HT-29 (cell line): ENCODE measurements around the gene NOTO. TPM values are rescaled to one million over a fixed set of nuclear protein-coding genes. Genes with fewer than 3 reads are reported as not detected.
A peak's percentile ranks its signal among the peaks of the same experiment; 100 is the strongest.
"Not testable (repeated sequence)": the region's sequence is repeated elsewhere in the genome, so short reads cannot be mapped to it uniquely, and the experiment has no call there.

ENCODE experiments used
- DNase-seq: peaks from one replicate; pipeline ENCODE4 v3.0.0-alpha.2; 2015; ENCODE audit warnings: low spot score
- total RNA-seq: library from RNA; depleted of rRNA; stranded (reverse); fragments of >200 nt; shearing (Covaris generic); gene quantifications from 2 replicates; pipeline ENCODE4 v1.2.3, GENCODE V29; 2014

The NOTO gene
- total RNA-seq, 1 experiment from 2014 or later, result not detected

DNA sequence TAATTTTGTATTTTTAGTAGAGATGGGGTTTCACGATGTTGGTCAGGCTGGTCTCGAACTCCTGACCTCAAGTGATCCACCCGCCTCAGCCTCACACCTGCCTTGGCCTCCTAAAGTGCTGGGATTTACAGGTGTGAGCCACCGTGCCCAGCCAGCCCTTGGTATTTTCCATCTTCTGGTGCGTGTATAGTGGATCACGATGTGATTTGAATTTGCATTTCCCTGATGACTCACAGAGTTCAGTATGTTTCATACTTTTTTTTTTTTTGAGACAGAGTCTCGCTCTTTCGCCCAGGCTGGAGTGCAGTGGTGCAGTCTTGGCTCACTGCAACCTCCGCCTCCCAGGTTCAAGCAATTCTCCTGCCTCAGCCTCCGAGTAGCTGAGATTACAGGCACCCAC, 2.1 kb upstream of the NOTO start:
- not testable (repeated sequence) for DNase-seq

- no peak for DNase-seq
These were observed 794 bp downstream of the NOTO start for GRCh38 chr2:73203055-73203681.

- DNase-seq, result no peak
These were observed 3.2 kb downstream of the NOTO start for GRCh38 chr2:73205611-73206010.

GRCh38 chr2:73208258-73208657, 5.9 kb downstream of the NOTO start:
- DNase-seq, result no peak

GRCh38 chr2:73210019-73210418, 7.6 kb downstream of the NOTO start:
- DNase-seq, result no peak

- no peak for DNase-seq
These were observed 8.3 kb downstream of the NOTO start for GRCh38 chr2:73210696-73211095.

GRCh38 chr2:73212098-73212447, 9.7 kb downstream of the NOTO start:
- no peak for DNase-seq

DNA sequence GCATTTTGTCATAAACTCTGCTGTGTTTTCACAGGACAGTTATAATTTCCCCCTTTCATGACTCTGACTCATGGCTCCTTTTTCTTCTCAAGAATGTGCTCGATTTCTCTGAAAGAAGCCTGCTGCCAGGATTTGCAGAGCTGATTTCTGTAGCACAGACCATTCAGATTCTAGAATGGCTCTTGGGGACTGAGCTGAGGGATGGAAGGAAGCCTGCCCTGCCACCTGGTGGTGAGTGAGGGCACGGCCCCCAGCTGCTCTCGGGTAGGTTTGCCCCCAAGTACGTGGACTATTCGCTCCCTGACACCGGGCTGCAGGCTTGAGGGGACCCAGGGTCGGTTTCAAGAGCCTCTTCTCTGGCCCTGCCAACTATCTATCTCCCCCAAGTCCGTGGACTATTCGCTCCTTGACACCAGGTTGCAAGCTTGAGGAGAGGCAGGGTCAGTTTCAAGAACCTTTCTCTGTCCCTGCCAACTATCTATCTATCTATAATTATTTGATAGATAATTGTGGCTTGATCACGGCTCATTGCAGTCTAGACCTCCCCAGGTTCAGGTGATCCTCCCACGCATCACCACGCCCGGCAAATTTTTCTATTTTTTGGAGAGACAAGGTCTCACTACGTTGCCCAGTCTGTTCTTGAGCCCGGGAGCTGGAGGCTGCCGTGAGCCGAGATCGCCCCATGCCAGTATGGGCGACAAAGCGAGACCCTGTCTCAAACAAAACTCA, 10.2 kb downstream of the NOTO start:
- peak; percentile 80 for DNase-seq

DNA sequence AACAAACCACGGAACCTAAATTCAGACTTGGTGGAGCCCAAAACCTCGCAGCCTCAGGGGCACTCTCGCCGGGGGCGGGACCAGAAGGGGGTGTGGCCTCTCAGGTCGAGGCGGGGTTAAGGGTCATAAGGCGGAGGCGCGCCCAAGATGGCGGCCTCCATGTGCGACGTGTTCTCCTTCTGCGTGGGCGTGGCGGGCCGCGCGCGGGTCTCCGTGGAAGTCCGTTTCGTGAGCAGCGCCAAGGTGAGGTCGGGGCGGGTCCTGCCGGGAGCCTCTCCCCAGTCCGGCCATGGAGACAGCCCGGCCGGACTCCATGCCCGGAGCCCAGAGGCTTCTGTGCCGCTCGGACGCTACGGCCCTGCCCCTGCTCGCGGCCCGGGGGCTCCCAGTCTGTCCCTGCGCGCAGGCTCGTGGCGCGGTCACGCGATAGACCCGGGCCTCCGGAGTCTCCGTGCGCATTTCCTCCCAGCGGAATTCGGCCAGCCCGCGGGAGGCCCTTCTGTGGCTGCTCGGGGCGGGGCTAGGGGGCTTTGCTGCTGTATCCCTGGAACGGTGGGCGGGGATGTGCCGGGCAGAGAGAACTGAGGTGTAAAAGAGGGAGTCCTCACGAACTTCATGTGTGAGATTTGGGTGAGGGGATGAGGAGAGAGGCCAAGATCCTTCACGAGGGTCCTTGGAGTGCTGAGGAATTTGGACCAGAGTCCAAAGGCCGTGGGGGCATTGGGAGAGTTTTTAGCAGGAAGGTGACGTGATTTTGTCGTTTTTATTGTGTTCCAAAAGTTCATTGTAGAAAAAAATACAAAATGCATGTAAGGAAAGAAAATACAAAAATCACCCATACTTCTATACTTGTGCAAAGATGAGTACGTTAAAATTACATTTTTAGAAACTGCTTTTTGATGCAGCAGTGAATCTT, 12.0 kb downstream of the NOTO start, which contains the start of gene SMYD5:
Gene SMYD5, plus strand, starts transcription at position 126 of the 916 bp plus-strand sequence. Its CDS starts 22 bp downstream, at position 148.
- peak; percentile 81 for DNase-seq

DNA sequence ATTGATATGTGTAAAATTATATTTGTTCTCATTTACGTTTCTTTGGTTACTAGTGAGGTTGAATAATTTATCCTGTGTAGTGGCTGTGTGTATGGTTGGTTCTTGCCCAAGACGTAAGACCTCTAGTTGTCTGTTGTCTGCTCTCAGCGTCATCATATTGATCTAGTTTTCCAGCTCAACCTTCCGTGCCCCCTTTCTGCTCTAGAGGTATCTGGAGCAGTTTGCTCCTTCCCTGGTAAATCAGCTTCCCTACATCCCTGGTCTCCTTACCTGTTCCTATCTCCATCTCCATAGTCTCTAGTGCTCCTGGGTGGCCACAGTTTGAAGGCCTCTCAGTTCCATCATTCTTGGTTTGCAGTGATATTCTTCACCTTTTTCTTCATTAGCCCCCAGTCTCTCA, 12.9 kb downstream of the NOTO start:
- DNase-seq, result no peak

GRCh38 chr2:73217160-73217559, 14.8 kb downstream of the NOTO start:
- DNase-seq, result no peak

DNA sequence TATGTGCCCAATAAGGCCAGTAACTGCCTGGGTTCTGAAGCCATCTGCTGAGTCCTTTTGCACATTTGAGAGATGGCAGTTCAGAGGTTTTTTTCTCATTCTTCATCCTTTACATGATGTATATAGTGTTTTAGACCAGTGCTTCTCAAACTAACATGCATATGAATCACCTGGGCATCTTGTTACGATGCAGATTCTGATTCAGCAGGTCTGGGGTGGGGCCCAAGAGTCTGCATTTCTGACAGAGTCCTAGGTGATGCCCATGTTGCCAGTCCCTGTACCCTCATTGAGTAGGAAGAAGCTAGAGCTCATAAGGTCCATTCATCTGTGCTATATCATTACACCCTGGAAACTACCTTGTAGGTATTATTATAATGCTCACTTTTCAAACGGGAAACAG, 15.5 kb downstream of the NOTO start:
- no peak for DNase-seq

DNA sequence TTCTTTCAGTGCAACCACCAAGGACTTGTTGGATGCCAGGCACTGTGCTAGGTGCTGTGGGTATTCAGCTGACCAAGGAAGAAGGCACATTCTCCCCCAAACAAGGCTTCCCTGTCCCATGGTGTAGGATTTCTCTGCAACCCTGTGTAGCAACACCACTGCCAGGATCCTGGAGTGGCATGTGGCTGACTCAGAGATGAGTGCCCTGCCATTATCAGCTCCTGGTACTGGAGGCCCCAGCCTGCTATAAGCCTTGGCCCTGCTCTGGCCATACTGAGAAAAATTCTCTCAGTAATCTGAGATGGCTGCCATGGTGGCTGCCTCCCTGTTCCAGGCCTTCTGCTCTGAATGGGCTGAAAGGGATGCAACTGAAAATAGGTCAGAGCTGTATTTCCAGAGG, 15.9 kb downstream of the NOTO start:
- DNase-seq, result no peak

DNA sequence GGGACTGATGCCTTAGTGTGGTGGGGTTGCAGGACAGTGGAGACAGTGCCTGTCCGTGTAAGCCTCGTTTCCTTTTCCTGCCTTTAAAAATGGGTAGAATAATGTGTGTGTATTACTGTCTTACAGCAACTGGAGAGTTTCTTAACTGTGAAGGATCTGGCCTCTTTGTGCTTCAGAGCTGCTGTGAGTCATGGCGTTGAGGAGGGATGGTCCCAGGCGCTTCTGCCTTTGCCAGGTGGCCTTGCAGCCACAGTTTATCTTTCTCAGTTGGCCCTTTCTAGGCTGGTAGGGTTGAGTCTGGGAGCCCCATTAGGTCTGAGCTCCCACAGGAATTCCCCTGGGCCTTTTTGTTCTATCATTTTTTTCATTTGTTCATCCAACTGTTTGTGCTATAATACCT, 21.4 kb downstream of the NOTO start:
- DNase-seq, result no peak

GRCh38 chr2:73225513-73226360, 23.4 kb downstream of the NOTO start:
- no peak for DNase-seq

GRCh38 chr2:73227086-73227485, 24.7 kb downstream of the NOTO start:
- no peak for DNase-seq

GRCh38 chr2:73228631-73229030, 26.3 kb downstream of the NOTO start:
- DNase-seq, result no peak

GRCh38 chr2:73232403-73233153, 30.2 kb downstream of the NOTO start:
- DNase-seq, result peak; percentile 51

- peak; percentile 98 for DNase-seq
These were observed 31.0 kb downstream of the NOTO start, which contains the start of gene PRADC1 for GRCh38 chr2:73233154-73233931. Gene PRADC1 (minus strand): TSS chr2:73233239. CDS start chr2:73233160, 79 bp downstream.
